Suprapubic skin (tissue), 4 donors: Measurements from ENCODE around the gene XPOT. TPM values are rescaled to one million over a fixed set of nuclear protein-coding genes. Genes with fewer than 3 reads are reported as not detected.

Source experiments
- DNase-seq, 2 donors: peaks; one replicate each; pipeline ENCODE4 v3.0.0-alpha.2; 2019; ENCODE audit warnings: low spot score in 2 of 2
- H3K27ac ChIP-seq: fragments of 200-600 bp; sonication (generic); one replicate; pipeline ENCODE4 v1.5.1; 2019
- H3K27me3 ChIP-seq: fragments of 200-600 bp; sonication (generic); one replicate; pipeline ENCODE4 v1.5.1; 2019
- H3K36me3 ChIP-seq: fragments of 200-600 bp; sonication (generic); one replicate; pipeline ENCODE4 v1.5.1; 2019
- H3K4me1 ChIP-seq: fragments of 200-600 bp; sonication (generic); one replicate; pipeline ENCODE4 v1.5.1; 2019
- H3K4me3 ChIP-seq: fragments of 200-600 bp; sonication (generic); one replicate; pipeline ENCODE4 v1.5.1; 2019; ENCODE audit warnings: mild to moderate bottlenecking
- H3K9me3 ChIP-seq: fragments of 200-600 bp; sonication (generic); one replicate; pipeline ENCODE4 v1.5.1; 2019
- CTCF ChIP-seq, 2 donors: fragments of 200-600 bp in 1 of 2; fragments of 450-650 bp in 1 of 2; sonication (generic) in 1 of 2; IDR thresholded peaks; one replicate each; pipeline ENCODE4 v1.5.1; 2016 to 2019; ENCODE audit warnings: antibody characterized with exemption in 2 of 2, mild to moderate bottlenecking in 1 of 2, moderate library complexity in 1 of 2
- EP300 ChIP-seq: sonication (generic); formaldehyde crosslinking; IDR thresholded peaks from one replicate; pipeline ENCODE4 v1.6.1; 2017; ENCODE audit warnings: antibody characterized with exemption
- POLR2A ChIP-seq, 2 donors: fragments of 450-650 bp; IDR thresholded peaks; one replicate each; pipeline ENCODE4 v1.6.1; 2017; ENCODE audit warnings: antibody characterized with exemption in 2 of 2, mild to moderate bottlenecking in 2 of 2, moderate library complexity in 2 of 2
- POLR2AphosphoS5 ChIP-seq, 3 donors: sonication (generic); formaldehyde crosslinking; IDR thresholded peaks; one replicate each; pipeline ENCODE4 v1.6.1; 2017; ENCODE audit warnings: antibody characterized with exemption in 3 of 3
- WGBS: methylation state at CpG from one replicate; pipeline ENCODE4 v1.1.5; 2018; 5-methylcytosine and 5-hydroxymethylcytosine counted together
- total RNA-seq, 4 donors: library from RNA; depleted of rRNA; stranded (reverse); fragments of >200 nt; gene quantifications; one replicate each; pipeline ENCODE4 v1.1.0, GENCODE V29; 2016

XPOT gene
- total RNA-seq, 4 donors from 2014 or later = 33.0 to 68.9 (median 41.2) TPM

- TF ChIP-seq EP300 = no peak
- TF ChIP-seq POLR2A (IDR thresholded peaks at IDR 0.05) = no peak
- Histone ChIP-seq H3K9me3 (no peaks in the 10 kb centered on the region), H3K27ac (no peak overlapping the region), H3K36me3 (peaks cover 30% of the 10 kb centered on the region), H3K4me1 (peaks cover 14% of the 10 kb centered on the region), H3K4me3 (no peak overlapping the region), H3K27me3 (no peaks in the 10 kb centered on the region)
- 60% methylated on average over 2 of the region's 2 CpGs for WGBS
- no peak for DNase-seq
These were observed 57.6 kb downstream of the XPOT start for GRCh38 chr12:64461634-64462414.

GRCh38 chr12:64466178-64466577 lies 62.0 kb downstream of the XPOT start:
- Histone ChIP-seq H3K4me3 (no peak overlapping the region), H3K27ac (no peak overlapping the region), H3K27me3 (no peaks in the 10 kb centered on the region), H3K4me1 (no peaks in the 10 kb centered on the region), H3K9me3 (no peaks in the 10 kb centered on the region), H3K36me3 (peaks cover 67% of the 10 kb centered on the region)
- DNase-seq = no peak
- TF ChIP-seq CTCF (IDR thresholded peaks at IDR 0.05) = no peak
- no peak for TF ChIP-seq POLR2A (IDR thresholded peaks at IDR 0.05)
- no peak for TF ChIP-seq EP300
- no peak for TF ChIP-seq POLR2AphosphoS5 (IDR thresholded peaks at IDR 0.05)

- TF ChIP-seq EP300 (no peak), CTCF (IDR thresholded peaks at IDR 0.05) (no peak), POLR2A (IDR thresholded peaks at IDR 0.05) (no peak)
- Histone ChIP-seq H3K27ac (no peak overlapping the region), H3K36me3 (peaks cover 74% of the 10 kb centered on the region), H3K9me3 (no peaks in the 10 kb centered on the region), H3K27me3 (no peaks in the 10 kb centered on the region), H3K4me3 (no peak overlapping the region), H3K4me1 (no peaks in the 10 kb centered on the region)
- DNase-seq = no peak
- 66% methylated on average over 5 of the region's 5 CpGs for WGBS
These were observed 64.8 kb downstream of the XPOT start for GRCh38 chr12:64468966-64469365.

GRCh38 chr12:64469455-64470142 lies 65.4 kb downstream of the XPOT start:
- Histone ChIP-seq H3K36me3 (peaks cover 76% of the 10 kb centered on the region), H3K9me3 (no peaks in the 10 kb centered on the region), H3K4me1 (no peaks in the 10 kb centered on the region), H3K4me3 (no peak overlapping the region), H3K27ac (no peak overlapping the region), H3K27me3 (no peaks in the 10 kb centered on the region)
- TF ChIP-seq POLR2A (IDR thresholded peaks at IDR 0.05) = no peak
- TF ChIP-seq CTCF (IDR thresholded peaks at IDR 0.05) = no peak
- no peak for TF ChIP-seq POLR2AphosphoS5 (IDR thresholded peaks at IDR 0.05)
- no peak for TF ChIP-seq EP300
- DNase-seq = no peak
- WGBS = 75% methylated on average over 2 of the region's 2 CpGs

GRCh38 chr12:64470495-64470894 lies 66.3 kb downstream of the XPOT start:
- H3K27ac ChIP-seq = no peak overlapping the region
- no peak for DNase-seq
- no peak overlapping the region for H3K4me3 ChIP-seq
- peaks cover 77% of the 10 kb centered on the region for H3K36me3 ChIP-seq
- H3K4me1 ChIP-seq = no peaks in the 10 kb centered on the region
- H3K27me3 ChIP-seq = no peaks in the 10 kb centered on the region
- H3K9me3 ChIP-seq = no peaks in the 10 kb centered on the region
- WGBS = 88% methylated on average over 2 of the region's 2 CpGs
- TF ChIP-seq POLR2A (IDR thresholded peaks at IDR 0.05) (no peak), CTCF (IDR thresholded peaks at IDR 0.05) (no peak), EP300 (no peak), POLR2AphosphoS5 (IDR thresholded peaks at IDR 0.05) (no peak)
